Spleen (tissue), 11 donors: ENCODE measurements around the gene SPN. TPM values are rescaled to one million over a fixed set of nuclear protein-coding genes. Genes with fewer than 3 reads are reported as not detected.
A peak's percentile ranks its signal among the peaks of the same experiment; 100 is the strongest.

ENCODE experiments used
- DNase-seq: peaks from one replicate; pipeline ENCODE4 v3.0.0-alpha.2; 2020
- H3K27ac ChIP-seq, 8 donors: fragments of 200-600 bp; sonication (generic) in 7 of 8; 1 replicate in 4 of 8; 2 replicates in 4 of 8; pipeline versions ENCODE4 v1.5.0 to v1.8.0; 2016 to 2021; ENCODE audit warnings: inconsistent platforms in 4 of 8, mild to moderate bottlenecking in 4 of 8, moderate library complexity in 1 of 8
- H3K27me3 ChIP-seq, 7 donors: fragments of 200-600 bp; sonication (generic) in 6 of 7; replicated peaks in 1 of 7; 1 replicate in 4 of 7; 2 replicates in 3 of 7; pipeline versions ENCODE4 v1.5.0 to v1.8.0; 2016 to 2021; ENCODE audit warnings: inconsistent platforms in 3 of 7, mild to moderate bottlenecking in 1 of 7
- H3K36me3 ChIP-seq, 6 donors: fragments of 200-600 bp; sonication (generic) in 5 of 6; 1 replicate in 4 of 6; 2 replicates in 2 of 6; pipeline versions ENCODE4 v1.5.0 to v1.8.0; 2016 to 2021; ENCODE audit warnings: inconsistent platforms in 2 of 6
- H3K4me1 ChIP-seq, 6 donors: fragments of 200-600 bp; sonication (generic) in 5 of 6; 1 replicate in 3 of 6; 2 replicates in 3 of 6; pipeline versions ENCODE4 v1.5.0 to v1.8.0; 2016 to 2021; ENCODE audit warnings: inconsistent platforms in 3 of 6
- H3K4me3 ChIP-seq, 8 donors: fragments of 200-600 bp; sonication (generic) in 7 of 8; 1 replicate in 4 of 8; 2 replicates in 4 of 8; pipeline versions ENCODE4 v1.5.0 to v1.8.0; 2016 to 2021; ENCODE audit warnings: inconsistent platforms in 4 of 8, mild to moderate bottlenecking in 4 of 8, moderate library complexity in 2 of 8
- H3K9me3 ChIP-seq, 8 donors: fragments of 200-600 bp; sonication (generic) in 7 of 8; 1 replicate in 4 of 8; 2 replicates in 4 of 8; pipeline versions ENCODE4 v1.5.0 to v1.8.0; 2016 to 2021; ENCODE audit warnings: inconsistent platforms in 4 of 8
- POLR2A ChIP-seq, 3 donors: fragments of 450-650 bp; IDR thresholded peaks; one replicate each; pipeline ENCODE4 v1.5.1; 2017; ENCODE audit warnings: antibody characterized with exemption in 3 of 3, mild to moderate bottlenecking in 1 of 3
- POLR2AphosphoS5 ChIP-seq, 3 donors: sonication (generic); formaldehyde crosslinking; IDR thresholded peaks; one replicate each; pipeline ENCODE4 v1.5.1; 2017; ENCODE audit warnings: antibody characterized with exemption in 3 of 3
- WGBS, 5 donors: extraction: QIAGEN DNeasy Blood & Tissue Kit in 3 of 5; methylation state at CpG; one replicate each; pipeline versions ENCODE4 v1.1.5 to v1.1.7; 2013 to 2018; 5-methylcytosine and 5-hydroxymethylcytosine counted together
- intact Hi-C: fragments of 100-400 bp; cut with DNase I; formaldehyde crosslinking; loops from one replicate; pipeline ENCODE4 v1.15.0; 2023; ENCODE audit warnings: low total_unique reads
- polyA plus RNA-seq, 3 donors: library from polyadenylated mRNA; stranded (reverse); fragments of 200-250 nt; gene quantifications; one replicate each; pipeline ENCODE4 v1.2.1, GENCODE V29; 2013
- total RNA-seq, 7 donors: library from RNA; depleted of rRNA in 3 of 7; stranded (reverse); fragments of >200 nt in 3 of 7; fragmentation: NEBNext Ultra II Directional in 4 of 7; extraction: Animal tissue kit (Norgen Biotek cat#: 25700) in 4 of 7; gene quantifications; one replicate each; pipeline versions ENCODE4 v1.1.0 to v1.2.1, GENCODE V29; 2016 to 2021
- TF ChIP-seq, protein P1 (sequence below), 11 experiments: fragments of 200-600 bp in 7 of 11; fragments of 450-650 bp in 4 of 11; sonication (generic) in 4 of 11; IDR thresholded peaks in 8 of 11; conservative IDR thresholded peaks in 3 of 11; 1 replicate in 7 of 11; 2 replicates in 4 of 11; pipeline versions ENCODE4 v1.4.0 to v1.8.0; 2016 to 2021; ENCODE audit warnings: antibody characterized with exemption in 11 of 11, inconsistent platforms in 4 of 11, mild to moderate bottlenecking in 1 of 11
- donor health status: healthy with polysubstance abuse.
- donor health status: DM: no; HTN: no; CAD: no; lungs with moderate emphysema.
- donor health status: DM: no; HTN: no; CAD: no.
- donor health status: Bipolar disorder and iron deficiency.
- donor health status: healthy.
- donor health status: DM: no; HTN: no; CAD: no.
- donor health status: DM: yes; HTN: yes; CAD: no.

Gene SPN
- total and polyA plus RNA-seq, 10 donors = 3.9 to 46.4 (median 25.0) TPM

- H3K4me3 ChIP-seq = no peak overlapping the region
- no peaks in the 10 kb centered on the region for H3K27me3 ChIP-seq
- peaks cover 6 to 27% (median 9%) of the 10 kb centered on the region in 6 donors for H3K4me1 ChIP-seq
- H3K27ac ChIP-seq = peak overlapping the region in 1 of 8 donors; percentile 30
- no peak for TF ChIP-seq POLR2A (IDR thresholded peaks at IDR 0.05)
- TF ChIP-seq, protein P1, sequence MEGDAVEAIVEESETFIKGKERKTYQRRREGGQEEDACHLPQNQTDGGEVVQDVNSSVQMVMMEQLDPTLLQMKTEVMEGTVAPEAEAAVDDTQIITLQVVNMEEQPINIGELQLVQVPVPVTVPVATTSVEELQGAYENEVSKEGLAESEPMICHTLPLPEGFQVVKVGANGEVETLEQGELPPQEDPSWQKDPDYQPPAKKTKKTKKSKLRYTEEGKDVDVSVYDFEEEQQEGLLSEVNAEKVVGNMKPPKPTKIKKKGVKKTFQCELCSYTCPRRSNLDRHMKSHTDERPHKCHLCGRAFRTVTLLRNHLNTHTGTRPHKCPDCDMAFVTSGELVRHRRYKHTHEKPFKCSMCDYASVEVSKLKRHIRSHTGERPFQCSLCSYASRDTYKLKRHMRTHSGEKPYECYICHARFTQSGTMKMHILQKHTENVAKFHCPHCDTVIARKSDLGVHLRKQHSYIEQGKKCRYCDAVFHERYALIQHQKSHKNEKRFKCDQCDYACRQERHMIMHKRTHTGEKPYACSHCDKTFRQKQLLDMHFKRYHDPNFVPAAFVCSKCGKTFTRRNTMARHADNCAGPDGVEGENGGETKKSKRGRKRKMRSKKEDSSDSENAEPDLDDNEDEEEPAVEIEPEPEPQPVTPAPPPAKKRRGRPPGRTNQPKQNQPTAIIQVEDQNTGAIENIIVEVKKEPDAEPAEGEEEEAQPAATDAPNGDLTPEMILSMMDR (IDR thresholded peaks at IDR 0.05 in 8 of 11, conservative IDR thresholded peaks at IDR 0.05 in 3 of 11) = peak; percentile 51 to 78 (median 70)
- TF ChIP-seq POLR2AphosphoS5 (IDR thresholded peaks at IDR 0.05) = no peak
- DNase-seq = peak; percentile 47
- WGBS, 5 donors = 48 to 52% (median 50%) methylated on average over 17 of the region's 17 CpGs
- intact Hi-C loops = no loop called here
- no peaks in the 10 kb centered on the region for H3K9me3 ChIP-seq
- H3K36me3 ChIP-seq = no peaks in the 10 kb centered on the region
Measured at GRCh38 chr16:29710227-29711219, 47.5 kb downstream of the SPN start.

DNA sequence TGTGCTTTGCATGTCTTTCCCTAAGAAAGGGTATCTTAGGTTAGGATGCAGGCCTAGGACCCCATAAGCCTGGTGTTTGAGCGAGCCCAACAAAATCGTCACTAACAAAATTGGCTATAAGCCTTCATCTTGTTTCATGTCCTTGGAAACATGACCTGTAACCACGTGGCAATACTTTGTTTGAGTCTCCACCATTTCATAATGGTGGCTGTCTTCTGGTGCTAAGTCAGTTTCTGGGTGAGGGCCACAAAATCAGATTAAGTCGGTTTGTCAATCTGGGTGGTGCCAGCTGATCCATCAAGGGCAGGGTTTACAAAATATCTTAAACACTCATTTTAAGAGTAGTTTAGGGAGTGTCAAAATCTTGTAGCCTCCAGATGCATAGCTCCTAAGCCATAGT lies 49.8 kb downstream of the SPN start:
- intact Hi-C loops = no loop called here
- Histone ChIP-seq H3K9me3 (no peaks in the 10 kb centered on the region), H3K27me3 (no peaks in the 10 kb centered on the region), H3K4me3 (no peak overlapping the region), H3K27ac (no peak overlapping the region), H3K4me1 (peaks cover 6 to 27% (median 9%) of the 10 kb centered on the region in 6 donors), H3K36me3 (no peaks in the 10 kb centered on the region)
- WGBS, 5 donors = 57 to 91% (median 62%) methylated on average over 4 of the region's 4 CpGs
- TF ChIP-seq, protein P1 (IDR thresholded peaks at IDR 0.05 in 8 of 11, conservative IDR thresholded peaks at IDR 0.05 in 3 of 11) = no peak
- TF ChIP-seq POLR2A (IDR thresholded peaks at IDR 0.05) (no peak), POLR2AphosphoS5 (IDR thresholded peaks at IDR 0.05) (no peak)
- DNase-seq = no peak

DNA sequence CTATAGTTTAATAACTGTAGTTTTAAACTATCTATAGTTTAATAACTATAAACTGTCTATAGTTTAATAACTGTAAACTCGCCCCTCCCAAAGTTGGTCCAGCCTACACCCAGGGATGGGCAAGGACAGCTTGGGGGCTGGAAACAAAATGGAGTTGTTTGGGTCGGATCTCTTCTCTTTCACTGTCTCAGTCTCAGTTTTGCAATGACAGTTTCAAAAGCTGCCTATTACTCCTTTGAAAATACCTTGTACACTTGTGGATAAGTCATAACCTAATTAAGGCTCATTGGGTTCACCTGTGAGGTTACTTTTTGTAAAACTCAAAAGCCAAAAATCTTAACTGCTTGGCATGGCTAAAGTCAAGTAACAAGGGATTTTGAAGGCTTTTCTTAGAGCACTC lies 51.3 kb downstream of the SPN start:
- DNase-seq = no peak
- Histone ChIP-seq H3K27me3 (no peaks in the 10 kb centered on the region), H3K4me3 (no peak overlapping the region), H3K9me3 (no peaks in the 10 kb centered on the region), H3K4me1 (peaks cover 6 to 27% (median 9%) of the 10 kb centered on the region in 6 donors), H3K27ac (no peak overlapping the region), H3K36me3 (no peaks in the 10 kb centered on the region)
- 64 to 87% (median 69%) methylated on average over 2 of the region's 2 CpGs for WGBS, 5 donors
- TF ChIP-seq POLR2AphosphoS5 (IDR thresholded peaks at IDR 0.05) = no peak
- no peak for TF ChIP-seq POLR2A (IDR thresholded peaks at IDR 0.05)
- TF ChIP-seq, protein P1 (IDR thresholded peaks at IDR 0.05 in 8 of 11, conservative IDR thresholded peaks at IDR 0.05 in 3 of 11) = no peak
- intact Hi-C loops = no loop called here

DNA sequence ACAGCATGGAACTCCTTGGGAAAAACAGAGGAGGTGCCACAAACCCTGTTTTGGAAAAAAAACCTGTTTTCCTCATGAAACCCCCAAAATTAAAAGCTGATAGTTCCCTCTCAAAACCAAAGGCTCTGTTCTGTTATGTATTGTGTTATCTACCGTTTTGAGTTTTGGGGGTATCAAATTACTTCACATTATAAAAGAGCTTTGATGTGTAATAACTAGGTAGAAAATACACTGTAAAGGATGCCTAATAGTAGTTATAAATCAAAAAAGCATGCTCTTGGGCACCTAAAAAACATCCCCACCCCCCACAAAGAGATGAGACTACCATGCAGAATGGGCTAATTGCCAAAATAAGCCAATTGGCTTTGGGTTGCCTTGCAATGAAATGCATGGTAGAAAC lies 51.9 kb downstream of the SPN start:
- no peak overlapping the region for H3K4me3 ChIP-seq
- intact Hi-C loops = no loop called here
- no peaks in the 10 kb centered on the region for H3K9me3 ChIP-seq
- no peak for TF ChIP-seq POLR2AphosphoS5 (IDR thresholded peaks at IDR 0.05)
- no peak for TF ChIP-seq POLR2A (IDR thresholded peaks at IDR 0.05)
- TF ChIP-seq, protein P1 (IDR thresholded peaks at IDR 0.05 in 8 of 11, conservative IDR thresholded peaks at IDR 0.05 in 3 of 11) = no peak
- no peaks in the 10 kb centered on the region for H3K36me3 ChIP-seq
- H3K27ac ChIP-seq = no peak overlapping the region
- WGBS, 5 donors = 56 to 82% (median 72%) methylated on average over 1 of the region's 1 CpG
- DNase-seq = no peak
- peaks cover 6 to 25% (median 9%) of the 10 kb centered on the region in 6 donors for H3K4me1 ChIP-seq
- no peaks in the 10 kb centered on the region for H3K27me3 ChIP-seq
